A549 (cell line): ENCODE results near the gene MMP17. TPM values are rescaled to one million over a fixed set of nuclear protein-coding genes. Genes with fewer than 3 reads are reported as not detected.
A peak's percentile ranks its signal among the peaks of the same experiment; 100 is the strongest.

Experiments used
- ATAC-seq, 2 experiments: fragments of 200-7000 bp in 1 of 2; fragments of >200 bp in 1 of 2; cut with Nextera tagmentation in 1 of 2; cut with Tn5 transposase in 1 of 2; 3 replicates each; pipeline versions ENCODE4 v1.8.0 to v1.9.1; 2018 to 2020; ENCODE audit warnings: mild to moderate bottlenecking in 1 of 2, moderate library complexity in 1 of 2
- CTCF ChIA-PET: fragments of 300-600 bp; sonication (Branson Sonifier 250); formaldehyde crosslinking; extraction: SDS; loops from one replicate; lab custom pipeline; 2021; ENCODE audit warnings: antibody characterized with exemption, inconsistent platforms; lab: Yijun Ruan, JAX
- POLR2A ChIA-PET: fragments of 350-600 bp; formaldehyde crosslinking; extraction: SDS; loops from one replicate; lab custom pipeline; 2021; ENCODE audit warnings: antibody characterized with exemption, inconsistent platforms; lab: Yijun Ruan, JAX
- DNase-seq, 2 experiments: peaks; one replicate each; pipeline versions ENCODE4 v3.0.0 to v3.0.0-alpha.2; 2011 to 2016; ENCODE audit warnings: low read depth in 1 of 2, low spot score in 1 of 2
- FAIRE-seq: peaks from 2 replicates; lab custom pipeline; 2011; peaks lifted over from hg19 to GRCh38; lab: Jason Lieb, UNC
- H3K27ac ChIP-seq, 2 experiments: fragments of >200 bp; sonication (Bioruptor Twin); formaldehyde crosslinking; 3 replicates each; pipeline ENCODE4 v1.5.1; 2016 to 2017
- H3K4me1 ChIP-seq: fragments of >200 bp; sonication (Bioruptor Twin); formaldehyde crosslinking; 3 replicates; pipeline ENCODE4 v1.6.1; 2016
- H3K4me2 ChIP-seq: fragments of >200 bp; sonication (Bioruptor Twin); formaldehyde crosslinking; 3 replicates; pipeline ENCODE4 v1.6.1; 2016
- H3K4me3 ChIP-seq: fragments of >200 bp; sonication (Bioruptor Twin); formaldehyde crosslinking; 3 replicates; pipeline ENCODE4 v1.5.1; 2016
- H3K9me3 ChIP-seq: fragments of >200 bp; sonication (Bioruptor Twin); formaldehyde crosslinking; 3 replicates; pipeline ENCODE4 v1.6.1; 2016
- BCL3 ChIP-seq: fragments of >200 bp; sonication (Bioruptor Twin); formaldehyde crosslinking; IDR thresholded peaks from 3 replicates; pipeline ENCODE4 v1.6.1; 2016
- BHLHE40 ChIP-seq: IDR thresholded peaks from 2 replicates; pipeline ENCODE4 v1.6.1; 2012; ENCODE audit warnings: low read depth, low read length, inconsistent platforms
- CBX2 ChIP-seq: fragments of 200-600 bp; sonication (generic); IDR thresholded peaks from 2 replicates; pipeline ENCODE4 v1.6.1; 2016; ENCODE audit warnings: low read depth, mild to moderate bottlenecking, borderline replicate concordance
- CBX8 ChIP-seq: fragments of 200-600 bp; sonication (generic); IDR thresholded peaks from 2 replicates; pipeline ENCODE4 v1.6.1; 2016
- CTCF ChIP-seq: fragments of >200 bp; sonication (Bioruptor Twin); formaldehyde crosslinking; IDR thresholded peaks from 3 replicates; pipeline ENCODE4 v1.5.1; 2016
- EHF ChIP-seq: fragments of 250-450 bp; sonication (Bioruptor Pico); IDR thresholded peaks from 2 replicates; pipeline ENCODE4 v1.5.0; 2020; ENCODE audit warnings: mild to moderate bottlenecking
- EHMT2 ChIP-seq: fragments of 200-600 bp; sonication (generic); IDR thresholded peaks from 2 replicates; pipeline ENCODE4 v1.6.1; 2016; ENCODE audit warnings: antibody characterized with exemption, low read depth, mild to moderate bottlenecking, moderate library complexity
- ESRRA ChIP-seq: fragments of 150-350 bp; IDR thresholded peaks from 2 replicates; pipeline ENCODE4 v1.6.1; 2014; ENCODE audit warnings: mild to moderate bottlenecking, low read length, borderline replicate concordance
- HDAC2 ChIP-seq: fragments of 200-600 bp; sonication (generic); IDR thresholded peaks from 2 replicates; pipeline ENCODE4 v1.6.1; 2016
- HES2 ChIP-seq: fragments of >200 bp; sonication (Bioruptor Twin); formaldehyde crosslinking; IDR thresholded peaks from 2 replicates; pipeline ENCODE4 v1.6.1; 2016
- JUNB ChIP-seq: fragments of >200 bp; sonication (Bioruptor Twin); formaldehyde crosslinking; IDR thresholded peaks from 2 replicates; pipeline ENCODE4 v1.6.1; 2016
- MAX ChIP-seq: IDR thresholded peaks from 2 replicates; pipeline ENCODE4 v1.6.1; 2012
- MAZ ChIP-seq: fragments of 150-350 bp; IDR thresholded peaks from 2 replicates; pipeline ENCODE4 v1.6.1; 2014; ENCODE audit warnings: antibody characterized with exemption, low read depth, low read length, borderline replicate concordance
- NFE2L2 ChIP-seq: fragments of 150-350 bp; conservative IDR thresholded peaks from 2 replicates; pipeline ENCODE4 v1.6.1; 2014; ENCODE audit warnings: low read length
- PBX3 ChIP-seq: IDR thresholded peaks from 2 replicates; pipeline ENCODE4 v1.6.1; 2012
- PHF8 ChIP-seq: fragments of 200-600 bp; sonication (generic); IDR thresholded peaks from 2 replicates; pipeline ENCODE4 v1.6.1; 2016; ENCODE audit warnings: low read depth, mild to moderate bottlenecking, antibody characterized with exemption, moderate library complexity, borderline replicate concordance
- POLR2A ChIP-seq: IDR thresholded peaks from 2 replicates; pipeline ENCODE4 v1.6.1; 2012; ENCODE audit warnings: mild to moderate bottlenecking, low read length
- POLR2AphosphoS2 ChIP-seq: conservative IDR thresholded peaks from 2 replicates; pipeline ENCODE4 v1.6.1; 2012; ENCODE audit warnings: low read length, improper control_type of control experiment, inconsistent platforms
- RAD21 ChIP-seq, 2 experiments: fragments of >200 bp in 1 of 2; sonication (Bioruptor Twin) in 1 of 2; formaldehyde crosslinking in 1 of 2; IDR thresholded peaks in 1 of 2; conservative IDR thresholded peaks in 1 of 2; 2 replicates in 1 of 2; 3 replicates in 1 of 2; pipeline ENCODE4 v1.6.1; 2012 to 2018; ENCODE audit warnings: inconsistent platforms in 1 of 2
- SMC3 ChIP-seq: fragments of >200 bp; sonication (Bioruptor Twin); formaldehyde crosslinking; IDR thresholded peaks from 3 replicates; pipeline ENCODE4 v1.6.1; 2018; ENCODE audit warnings: inconsistent platforms
- TFCP2L1 ChIP-seq: fragments of 250-450 bp; sonication (Bioruptor Pico); IDR thresholded peaks from 2 replicates; pipeline ENCODE4 v1.5.0; 2021; ENCODE audit warnings: mild to moderate bottlenecking
- USF2 ChIP-seq: fragments of 450-650 bp; IDR thresholded peaks from 2 replicates; pipeline ENCODE4 v1.6.1; 2014; ENCODE audit warnings: antibody characterized with exemption
- ZC3H11A ChIP-seq: fragments of 450-650 bp; IDR thresholded peaks from 2 replicates; pipeline ENCODE4 v1.6.1; 2014; ENCODE audit warnings: antibody characterized with exemption, mild to moderate bottlenecking
- WGBS: methylation state at CpG from one replicate; pipeline ENCODE4 v1.1.6; 2017; ENCODE audit errors: missing lambda C conversion rate; 5-methylcytosine and 5-hydroxymethylcytosine counted together
- polyA plus RNA-seq, 4 experiments: library from polyadenylated mRNA; depleted of rRNA in 3 of 4; stranded (reverse); fragments of >200 nt; fragmentation: RNase III in 1 of 4; extraction: RNeasy Plus Mini Kit Qiagen cat#74134 plus additional on column Dnase treatment in 1 of 4; gene quantifications; 2 replicates in 3 of 4; 3 replicates in 1 of 4; pipeline ENCODE4 v1.2.3, GENCODE V29; 2011 to 2017

MMP17 gene
- polyA plus RNA-seq, 2 of the 4 experiments (the other 2 are of a cell fraction): 6.2 to 7.9 TPM

GRCh38 chr12:131848753-131849152 lies 20.6 kb downstream of the MMP17 start:
- Histone ChIP-seq H3K4me2 (no peak overlapping the region), H3K9me3 (no peaks in the 10 kb centered on the region), H3K4me1 (peaks cover 29% of the 10 kb centered on the region), H3K27ac (no peak overlapping the region), H3K4me3 (no peak overlapping the region)
- FAIRE-seq (no peak), DNase-seq (no peak), ATAC-seq (no peak)
- ChIA-PET POLR2A (no interaction called here), CTCF (interaction anchor here (1.3 kb wide), 1 partner anchor 15 kb away, joined by 3 read pairs; no protein-coding TSS in a partner anchor)
- TF ChIP-seq MAZ (no peak), EHF (no peak), POLR2A (no peak), HES2 (no peak), NFE2L2 (no peak)
- 88% methylated on average over 24 of the region's 24 CpGs for WGBS

GRCh38 chr12:131849700-131850553 lies 21.7 kb downstream of the MMP17 start:
- ChIA-PET POLR2A (interaction anchor here (1.1 kb wide), 1 partner anchor 100 kb away, joined by 3 read pairs; the partner anchor contains the start of gene EP400), CTCF (interaction anchor here (0.6 to 5.3 kb wide), 29 partner anchors 9 to 745 kb away, joined by 3 to 58 read pairs (median 10); partner anchors contain the start of gene EP400)
- 88% methylated on average over 46 of the region's 47 CpGs for WGBS
- Histone ChIP-seq H3K4me3 (no peak overlapping the region), H3K4me1 (peaks cover 37% of the 10 kb centered on the region), H3K27ac (no peak overlapping the region), H3K4me2 (no peak overlapping the region), H3K9me3 (no peaks in the 10 kb centered on the region)
- no peak for TF ChIP-seq TFCP2L1 (CRISPR knock-in tag)
- TF ChIP-seq USF2: no peak
- TF ChIP-seq RAD21 (conservative IDR thresholded peaks at IDR 0.05 in 1 of 2, IDR thresholded peaks at IDR 0.05 in 1 of 2): no peak
- TF ChIP-seq POLR2AphosphoS2: no peak
- TF ChIP-seq BCL3: no peak
- no peak for TF ChIP-seq HES2
- TF ChIP-seq BHLHE40: no peak
- no peak for TF ChIP-seq CBX2
- TF ChIP-seq CBX8: no peak
- TF ChIP-seq EHMT2: no peak
- TF ChIP-seq PHF8: no peak
- TF ChIP-seq HDAC2: no peak
- no peak for TF ChIP-seq ZC3H11A
- no peak for TF ChIP-seq ESRRA
- ATAC-seq: no peak
- FAIRE-seq: no peak
- no peak for DNase-seq

- CTCF ChIA-PET: interaction anchor here (0.6 to 5.3 kb wide), 58 partner anchors 9 to 728 kb away, joined by 3 to 58 read pairs (median 5); partner anchors contain the start of genes EP400 and PUS1
- FAIRE-seq: no peak
Measured at GRCh38 chr12:131850856-131851559, 22.8 kb downstream of the MMP17 start.

More at GRCh38 chr12:131850856-131851559, 22.8 kb downstream of the MMP17 start:
- H3K4me3 ChIP-seq: no peak overlapping the region
- TF ChIP-seq MAX (peak; percentile 51; the same call in 1 of the 2 replicates), SMC3 (peak; percentile 99), ESRRA (no peak), CTCF (peak; percentile 92), BHLHE40 (no peak), JUNB (no peak), EHF (no peak), RAD21 (conservative IDR thresholded peaks at IDR 0.05 in 1 of 2, IDR thresholded peaks at IDR 0.05 in 1 of 2) (peak; percentile 99), MAZ (no peak), BCL3 (no peak), PBX3 (no peak)
- TF ChIP-seq, all 56 proteins: peak for 4
- ATAC-seq: peak; percentile 85 to 92
- DNase-seq: peak; percentile 81 to 84
- H3K4me1 ChIP-seq: peaks cover 37% of the 10 kb centered on the region
- H3K4me2 ChIP-seq: peak overlapping the region; percentile 46
- peak overlapping the region; percentile 73 to 96 for H3K27ac ChIP-seq
- 60% methylated on average over 20 of the region's 41 CpGs for WGBS
- POLR2A ChIA-PET: interaction anchor here (0.6 kb wide), 1 partner anchor 77 kb away, joined by 5 read pairs; no protein-coding TSS in a partner anchor
- H3K9me3 ChIP-seq: no peaks in the 10 kb centered on the region
